ENCODE data around the gene P2RX6.

P2RX6 gene

GRCh38 chr22:21015466-21016006 lies 571 bp downstream of the P2RX6 start:
- DNase-seq, result no peak

GRCh38 chr22:21016644-21017420 lies 1.9 kb downstream of the P2RX6 start:
- DNase-seq, result no peak

- no peak for DNase-seq
Measured at GRCh38 chr22:21018314-21018713, 3.3 kb downstream of the P2RX6 start.

GRCh38 chr22:21020802-21021429 lies 6.0 kb downstream of the P2RX6 start:
- DNase-seq, result no peak

GRCh38 chr22:21022507-21022906 lies 7.5 kb downstream of the P2RX6 start:
- DNase-seq, result no peak

- no peak for DNase-seq
Measured at GRCh38 chr22:21022955-21023614, 8.1 kb downstream of the P2RX6 start.

- no peak for DNase-seq
Measured at GRCh38 chr22:21025266-21025665, 10.3 kb downstream of the P2RX6 start.

- no peak for DNase-seq
Measured at GRCh38 chr22:21025763-21026755, 11.1 kb downstream of the P2RX6 start.

- no peak for DNase-seq
Measured at GRCh38 chr22:21026783-21027692, 12.1 kb downstream of the P2RX6 start.

- DNase-seq, result no peak
Measured at GRCh38 chr22:21028277-21029251, 13.6 kb downstream of the P2RX6 start.

- DNase-seq, result no peak
Measured at GRCh38 chr22:21029486-21030025, 14.6 kb downstream of the P2RX6 start.

- DNase-seq, result no peak
Measured at GRCh38 chr22:21030032-21030431, 15.1 kb downstream of the P2RX6 start.

GRCh38 chr22:21030621-21031544 lies 15.9 kb downstream of the P2RX6 start:
- no peak for DNase-seq

- DNase-seq, result no peak
Measured at GRCh38 chr22:21031545-21032036, 16.6 kb downstream of the P2RX6 start.

GRCh38 chr22:21032037-21032867 lies 17.3 kb downstream of the P2RX6 start, which contains the start of gene SLC7A4:
TSS of gene SLC7A4 (minus strand) at chr22:21032561. CDS start at chr22:21031812, 749 bp downstream.
- no peak for DNase-seq

GRCh38 chr22:21032868-21033688 lies 18.1 kb downstream of the P2RX6 start:
- DNase-seq, result no peak

Data from stimulated activated naive CD4-positive, alpha-beta T cell treated with Interleukin-2 at 50 U/mL for 16 hours (primary cell).